Kidney epithelial cell (primary cell): Measurements from ENCODE around the gene GNLY. TPM values are rescaled to one million over a fixed set of nuclear protein-coding genes. Genes with fewer than 3 reads are reported as not detected.

Experiments
- DNase-seq: peaks from one replicate; pipeline ENCODE4 v3.0.0-alpha.2; 2010; ENCODE audit warnings: low read depth
- H3K27me3 ChIP-seq: 2 replicates; pipeline ENCODE4 v1.6.0; 2011; ENCODE audit warnings: low read length; ENCODE audit not compliant: control insufficient read depth, insufficient read depth
- H3K36me3 ChIP-seq: 2 replicates; pipeline ENCODE4 v1.5.1; 2011; ENCODE audit warnings: low read length; ENCODE audit not compliant: control insufficient read depth, insufficient read depth
- H3K4me3 ChIP-seq: 2 replicates; pipeline ENCODE4 v1.5.1; 2011; ENCODE audit warnings: low read depth, mild to moderate bottlenecking, control low read depth, low read length
- total RNA-seq: library from RNA; depleted of rRNA; stranded (reverse); fragments of >200 nt; gene quantifications from 2 replicates; pipeline ENCODE4 v1.2.3, GENCODE V29; 2015
- TF ChIP-seq, protein P1 (sequence below): IDR thresholded peaks from 2 replicates; pipeline ENCODE4 v1.5.1; 2011; ENCODE audit warnings: mild to moderate bottlenecking, moderate library complexity, low read length, control low read depth, inconsistent platforms; ENCODE audit not compliant: insufficient read depth, poor library complexity, severe bottlenecking

GNLY gene
- total RNA-seq, 1 donor from 2014 or later: not detected

DNA sequence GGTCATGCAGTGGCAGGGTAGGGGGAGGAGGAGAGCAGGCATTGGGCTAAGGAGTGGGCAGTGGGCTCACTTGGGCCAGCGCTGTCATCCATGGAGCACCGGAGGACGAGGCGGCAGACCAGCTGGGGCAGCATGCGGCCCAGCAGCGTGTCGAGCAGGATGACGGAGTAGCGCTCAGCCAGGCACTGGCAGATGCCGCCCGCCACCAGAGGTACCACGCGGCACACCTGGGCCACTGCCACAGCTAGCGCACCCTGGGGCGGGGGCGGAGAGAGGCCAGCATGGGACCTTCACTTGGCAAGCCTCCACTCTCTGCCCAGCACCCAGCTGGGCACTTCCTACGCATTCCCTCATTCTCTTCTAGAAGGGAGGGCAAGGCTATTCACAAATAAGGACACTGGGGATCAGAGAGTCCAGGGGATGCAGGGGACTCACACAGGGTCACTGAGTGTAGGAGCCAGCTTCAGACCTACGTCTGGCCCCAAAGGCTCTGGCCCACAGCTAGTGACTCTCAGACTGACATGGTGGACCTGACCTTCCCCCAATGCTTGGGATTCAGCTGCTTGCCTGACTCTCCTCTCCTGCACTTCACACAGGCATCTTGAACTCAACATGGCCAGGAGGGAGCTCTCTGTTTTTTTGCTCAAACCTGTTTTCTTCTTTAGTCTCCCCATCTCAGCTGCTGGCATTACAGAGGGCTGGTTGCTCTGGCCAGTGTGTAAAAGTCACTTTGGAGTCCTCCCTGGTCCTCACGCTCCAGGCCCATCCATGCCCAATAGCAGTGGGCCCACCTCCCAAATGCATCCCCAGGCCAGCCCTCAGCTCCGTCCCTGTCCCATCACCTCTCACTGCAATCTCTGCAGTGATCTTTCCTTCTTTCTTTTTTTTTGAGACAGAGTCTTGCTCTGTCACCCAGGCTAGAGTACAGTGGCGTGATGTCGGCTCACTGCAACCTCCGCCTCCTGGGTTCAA, 30.3 kb upstream of the GNLY start:
- no peaks in the 10 kb centered on the region for H3K36me3 ChIP-seq
- TF ChIP-seq, protein P1, sequence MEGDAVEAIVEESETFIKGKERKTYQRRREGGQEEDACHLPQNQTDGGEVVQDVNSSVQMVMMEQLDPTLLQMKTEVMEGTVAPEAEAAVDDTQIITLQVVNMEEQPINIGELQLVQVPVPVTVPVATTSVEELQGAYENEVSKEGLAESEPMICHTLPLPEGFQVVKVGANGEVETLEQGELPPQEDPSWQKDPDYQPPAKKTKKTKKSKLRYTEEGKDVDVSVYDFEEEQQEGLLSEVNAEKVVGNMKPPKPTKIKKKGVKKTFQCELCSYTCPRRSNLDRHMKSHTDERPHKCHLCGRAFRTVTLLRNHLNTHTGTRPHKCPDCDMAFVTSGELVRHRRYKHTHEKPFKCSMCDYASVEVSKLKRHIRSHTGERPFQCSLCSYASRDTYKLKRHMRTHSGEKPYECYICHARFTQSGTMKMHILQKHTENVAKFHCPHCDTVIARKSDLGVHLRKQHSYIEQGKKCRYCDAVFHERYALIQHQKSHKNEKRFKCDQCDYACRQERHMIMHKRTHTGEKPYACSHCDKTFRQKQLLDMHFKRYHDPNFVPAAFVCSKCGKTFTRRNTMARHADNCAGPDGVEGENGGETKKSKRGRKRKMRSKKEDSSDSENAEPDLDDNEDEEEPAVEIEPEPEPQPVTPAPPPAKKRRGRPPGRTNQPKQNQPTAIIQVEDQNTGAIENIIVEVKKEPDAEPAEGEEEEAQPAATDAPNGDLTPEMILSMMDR: no peak
- H3K27me3 ChIP-seq: no peaks in the 10 kb centered on the region
- DNase-seq: no peak
- H3K4me3 ChIP-seq: no peak overlapping the region

DNA sequence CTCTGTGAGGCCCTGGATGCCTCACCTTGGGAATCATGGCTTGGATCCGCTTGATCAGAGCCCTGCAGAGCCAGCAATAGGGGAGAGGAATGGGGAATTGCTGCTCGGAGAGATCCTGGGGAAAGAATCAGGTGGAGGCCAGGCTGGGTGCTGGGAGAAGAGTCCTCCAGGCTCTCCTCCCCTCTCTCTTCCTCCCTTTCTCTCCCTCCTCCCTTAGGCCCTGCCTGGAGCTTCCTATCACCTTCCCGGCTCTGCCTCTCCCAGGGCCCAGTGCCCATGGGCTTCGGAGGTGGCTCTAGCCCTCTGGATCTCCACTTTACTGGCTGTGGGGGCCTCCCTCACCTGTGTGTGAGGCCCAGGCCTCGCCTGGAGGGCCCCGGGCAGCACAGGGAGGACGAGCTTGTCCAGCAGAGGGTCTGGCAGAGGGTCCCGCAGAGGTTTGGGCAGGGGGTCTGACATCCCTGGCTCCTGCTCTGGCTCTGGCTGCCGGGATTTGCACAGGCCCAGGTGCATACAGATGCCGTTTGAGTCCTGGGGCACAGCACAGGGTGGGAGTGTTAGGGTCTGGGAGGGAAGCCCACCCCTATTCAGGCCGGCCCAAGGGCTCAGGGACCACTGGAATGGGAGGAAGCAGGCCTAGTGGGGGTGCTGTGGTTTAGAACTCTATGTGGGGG, 28.8 kb upstream of the GNLY start:
- no peak for DNase-seq
- no peaks in the 10 kb centered on the region for H3K36me3 ChIP-seq
- no peaks in the 10 kb centered on the region for H3K27me3 ChIP-seq
- TF ChIP-seq, protein P1: no peak
- H3K4me3 ChIP-seq: no peak overlapping the region

DNA sequence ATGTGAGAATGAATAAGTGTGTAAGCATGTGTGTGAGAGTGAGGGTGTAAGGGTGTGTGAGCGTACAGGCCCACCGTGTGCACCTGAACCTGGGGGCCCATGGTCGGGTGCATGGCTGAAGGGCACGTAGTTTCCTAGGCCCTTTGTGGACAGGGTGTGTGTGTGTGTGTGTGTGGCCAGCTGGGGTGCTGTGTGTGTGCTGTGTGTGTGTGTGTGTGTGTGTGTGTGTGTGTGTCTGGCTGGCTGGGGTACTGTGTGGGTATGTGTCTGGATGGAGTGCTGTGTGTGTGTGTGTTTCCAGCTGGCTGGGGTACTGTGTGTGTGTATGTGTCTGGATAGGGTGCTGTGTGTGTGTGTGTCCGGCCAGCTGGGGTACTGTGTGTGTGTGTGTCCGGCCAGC, 28.1 kb upstream of the GNLY start:
- Histone ChIP-seq H3K4me3 (no peak overlapping the region), H3K27me3 (no peaks in the 10 kb centered on the region), H3K36me3 (no peaks in the 10 kb centered on the region)
- DNase-seq: no peak
- TF ChIP-seq, protein P1: no peak

DNA sequence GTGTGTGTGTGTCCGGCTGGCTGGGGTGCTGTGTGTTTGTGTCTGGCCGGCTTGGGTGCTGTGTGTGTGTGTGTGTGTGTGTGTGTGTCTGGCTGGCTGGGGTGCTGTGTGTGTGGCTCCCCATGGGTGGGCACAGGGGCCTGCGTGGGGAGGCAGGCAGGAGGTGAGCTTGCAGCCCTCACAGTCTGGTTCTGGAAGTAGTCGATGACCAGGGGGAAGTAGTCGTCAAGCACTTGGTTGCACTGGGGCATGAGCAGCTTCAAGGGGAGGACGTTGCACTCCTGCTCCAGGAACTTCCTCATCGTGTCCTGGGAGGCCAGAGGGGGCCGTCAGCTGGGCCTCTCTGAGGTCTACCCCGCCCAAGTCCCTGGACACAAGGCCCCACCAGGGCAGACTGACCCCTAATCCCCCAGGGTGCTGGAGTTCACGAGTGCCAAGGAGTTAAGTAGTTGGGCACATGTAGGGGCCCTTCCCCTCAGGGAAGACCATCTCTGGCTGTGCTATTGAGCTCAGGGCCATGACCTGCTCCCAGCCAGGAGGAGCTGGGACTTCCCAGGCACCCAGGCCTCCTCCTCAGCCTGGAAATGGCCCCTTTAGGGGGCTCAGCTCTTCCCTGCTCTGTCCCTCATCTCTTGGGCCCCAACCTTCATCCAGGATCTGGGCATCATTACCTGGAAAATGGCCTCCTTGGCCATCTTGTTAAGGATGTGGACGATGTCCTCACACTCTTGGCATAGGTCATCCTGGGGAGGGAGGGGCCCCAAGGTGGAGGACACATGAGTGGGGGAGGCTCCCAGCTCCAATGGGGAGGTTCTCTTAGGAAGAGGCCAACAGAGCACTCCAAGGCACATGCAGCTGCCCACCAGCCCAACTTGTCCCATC, 27.5 kb upstream of the GNLY start:
- H3K4me3 ChIP-seq: no peak overlapping the region
- TF ChIP-seq, protein P1: no peak
- no peaks in the 10 kb centered on the region for H3K36me3 ChIP-seq
- H3K27me3 ChIP-seq: no peaks in the 10 kb centered on the region
- DNase-seq: no peak

DNA sequence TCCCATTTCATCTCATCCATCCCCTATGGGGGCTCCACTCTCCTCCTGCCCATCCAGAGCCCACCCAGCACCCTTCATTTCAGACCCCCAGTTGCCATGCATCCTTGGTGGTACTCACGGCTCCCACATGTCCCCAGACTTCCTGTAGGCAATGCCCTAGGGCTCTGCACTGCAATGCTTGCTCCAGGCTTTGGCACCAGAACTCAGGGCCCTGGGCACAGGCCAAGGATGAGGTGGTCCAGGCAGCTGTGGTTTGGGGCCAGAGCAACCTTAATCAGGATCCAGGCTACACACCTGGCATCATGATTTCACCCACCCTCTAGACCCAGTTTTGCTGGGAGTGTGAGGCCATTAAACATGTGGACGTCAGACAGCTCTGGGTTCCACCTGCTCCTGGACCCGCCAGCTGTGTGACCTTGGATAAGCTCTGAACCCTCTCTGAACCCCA, 26.6 kb upstream of the GNLY start:
- Histone ChIP-seq H3K27me3 (no peaks in the 10 kb centered on the region), H3K4me3 (no peak overlapping the region), H3K36me3 (no peaks in the 10 kb centered on the region)
- TF ChIP-seq, protein P1: no peak
- no peak for DNase-seq
